CD4-positive, alpha-beta T cell (primary cell): ENCODE data around the gene TBL1X. TPM values are rescaled to one million over a fixed set of nuclear protein-coding genes. Genes with fewer than 3 reads are reported as not detected.

Source experiments
- ATAC-seq: fragments of 200-7000 bp; cut with Tn5 transposase; one replicate; pipeline ENCODE4 v1.10.0; 2022; ENCODE audit warnings: mild to moderate bottlenecking; ENCODE audit not compliant: poor library complexity
- CTCF ChIA-PET: fragments of 350-600 bp; sonication (Branson Sonifier 250); formaldehyde crosslinking; loops from one replicate; lab custom pipeline; 2021; ENCODE audit warnings: antibody characterized with exemption, inconsistent platforms; lab: Charles Lee
- POLR2A ChIA-PET: fragments of 350-600 bp; sonication (Branson Sonifier 250); formaldehyde crosslinking; loops from one replicate; lab custom pipeline; 2021; ENCODE audit warnings: antibody characterized with exemption, inconsistent platforms; lab: Charles Lee
- DNase-seq, 14 experiments: peaks; one replicate each; pipeline ENCODE4 v3.0.0-alpha.2; 2013 to 2020; ENCODE audit warnings: mixed read lengths in 2 of 14
- H3K27ac ChIP-seq, 2 donors: one replicate each; pipeline versions ENCODE4 v1.5.1 to v1.7.0; 2013; ENCODE audit warnings: low read length in 2 of 2, low read depth in 1 of 2, mild to moderate bottlenecking in 1 of 2
- H3K27me3 ChIP-seq, 2 experiments: 1 replicate in 1 of 2; 2 replicates in 1 of 2; pipeline versions ENCODE4 v1.6.1 to v1.7.0; 2013; ENCODE audit warnings: low read length in 2 of 2, control low read depth in 1 of 2, mild to moderate bottlenecking in 1 of 2, moderate library complexity in 1 of 2; ENCODE audit not compliant: insufficient read depth in 2 of 2, control insufficient read depth in 1 of 2
- H3K36me3 ChIP-seq: one replicate; pipeline ENCODE4 v1.6.1; 2013; ENCODE audit warnings: low read length, control low read depth; ENCODE audit not compliant: insufficient read depth
- H3K4me1 ChIP-seq: one replicate; pipeline ENCODE4 v1.6.1; 2013; ENCODE audit warnings: low read length, control low read depth; ENCODE audit not compliant: insufficient read depth
- H3K4me3 ChIP-seq: one replicate; pipeline ENCODE4 v1.5.1; 2013; ENCODE audit warnings: mild to moderate bottlenecking, low read length, moderate library complexity
- H3K9me3 ChIP-seq, 2 experiments: 1 replicate in 1 of 2; 2 replicates in 1 of 2; pipeline versions ENCODE4 v1.6.1 to v1.7.0; 2013; ENCODE audit warnings: low read length in 2 of 2, mild to moderate bottlenecking in 2 of 2, control low read depth in 1 of 2, moderate library complexity in 1 of 2; ENCODE audit not compliant: control insufficient read depth in 1 of 2, insufficient read depth in 1 of 2
- H3K27ac Mint-ChIP-seq: one replicate; pipeline ENCODE4 v1.8.0; 2020; ENCODE audit warnings: mixed read lengths
- H3K27me3 Mint-ChIP-seq: one replicate; pipeline ENCODE4 v1.8.0; 2021; ENCODE audit warnings: mixed read lengths
- H3K36me3 Mint-ChIP-seq: one replicate; pipeline ENCODE4 v1.8.0; 2021; ENCODE audit warnings: low read depth, mixed read lengths
- H3K4me1 Mint-ChIP-seq: one replicate; pipeline ENCODE4 v1.8.0; 2021; ENCODE audit warnings: low read depth, mixed read lengths
- H3K4me3 Mint-ChIP-seq: one replicate; pipeline ENCODE4 v1.8.0; 2020; ENCODE audit warnings: mild to moderate bottlenecking, mixed read lengths
- H3K9me3 Mint-ChIP-seq: one replicate; pipeline ENCODE4 v1.8.0; 2020; ENCODE audit warnings: mixed read lengths
- intact Hi-C, 2 experiments: fragments of 100-400 bp; cut with DNase I in 1 of 2; cut with micrococcal nuclease in 1 of 2; formaldehyde crosslinking; loops; one replicate each; pipeline versions ENCODE4 v1.15.1 to v1.9.0; 2023 to 2025; cut with DNase I, micrococcal nuclease
- total RNA-seq, 174 experiments: library from RNA in 2 of 174; stranded (reverse) in 2 of 174; gene quantifications; one replicate each; pipeline ENCODE4 v1.2.3 and lab custom pipeline; 2021 to 2026
- TF ChIP-seq, protein P1 (sequence below): fragments of 200-600 bp; IDR thresholded peaks from one replicate; pipeline ENCODE4 v1.8.0; 2022; ENCODE audit warnings: antibody characterized with exemption, mild to moderate bottlenecking

TBL1X gene
- total RNA-seq, 2 experiments from 2014 or later = 17.4 to 19.2 TPM

GRCh38 chrX:9710332-9710731 lies 245.5 kb downstream of the TBL1X start:
- POLR2A ChIA-PET = interaction anchor here (0.6 kb wide), 1 partner anchor 213 kb away, joined by 4 read pairs; no protein-coding TSS in a partner anchor
- Histone ChIP-seq H3K4me1 (peaks cover 6% of the 10 kb centered on the region), H3K4me3 (no peak overlapping the region), H3K36me3 (peaks cover 46% of the 10 kb centered on the region), H3K27ac (no peak overlapping the region), H3K9me3 (no peaks in the 10 kb centered on the region), H3K27me3 (no peaks in the 10 kb centered on the region)
- intact Hi-C loops = no loop called here
- TF ChIP-seq, protein P1, sequence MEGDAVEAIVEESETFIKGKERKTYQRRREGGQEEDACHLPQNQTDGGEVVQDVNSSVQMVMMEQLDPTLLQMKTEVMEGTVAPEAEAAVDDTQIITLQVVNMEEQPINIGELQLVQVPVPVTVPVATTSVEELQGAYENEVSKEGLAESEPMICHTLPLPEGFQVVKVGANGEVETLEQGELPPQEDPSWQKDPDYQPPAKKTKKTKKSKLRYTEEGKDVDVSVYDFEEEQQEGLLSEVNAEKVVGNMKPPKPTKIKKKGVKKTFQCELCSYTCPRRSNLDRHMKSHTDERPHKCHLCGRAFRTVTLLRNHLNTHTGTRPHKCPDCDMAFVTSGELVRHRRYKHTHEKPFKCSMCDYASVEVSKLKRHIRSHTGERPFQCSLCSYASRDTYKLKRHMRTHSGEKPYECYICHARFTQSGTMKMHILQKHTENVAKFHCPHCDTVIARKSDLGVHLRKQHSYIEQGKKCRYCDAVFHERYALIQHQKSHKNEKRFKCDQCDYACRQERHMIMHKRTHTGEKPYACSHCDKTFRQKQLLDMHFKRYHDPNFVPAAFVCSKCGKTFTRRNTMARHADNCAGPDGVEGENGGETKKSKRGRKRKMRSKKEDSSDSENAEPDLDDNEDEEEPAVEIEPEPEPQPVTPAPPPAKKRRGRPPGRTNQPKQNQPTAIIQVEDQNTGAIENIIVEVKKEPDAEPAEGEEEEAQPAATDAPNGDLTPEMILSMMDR = no peak
- CTCF ChIA-PET = no interaction called here
- DNase-seq = no peak
- Mint-ChIP-seq H3K27ac (no peak overlapping the region), H3K9me3 (no peaks in the 10 kb centered on the region), H3K27me3 (no peaks in the 10 kb centered on the region), H3K4me1 (peaks cover 12% of the 10 kb centered on the region), H3K36me3 (peaks cover 66% of the 10 kb centered on the region), H3K4me3 (no peak overlapping the region)
- no peak for ATAC-seq

DNA sequence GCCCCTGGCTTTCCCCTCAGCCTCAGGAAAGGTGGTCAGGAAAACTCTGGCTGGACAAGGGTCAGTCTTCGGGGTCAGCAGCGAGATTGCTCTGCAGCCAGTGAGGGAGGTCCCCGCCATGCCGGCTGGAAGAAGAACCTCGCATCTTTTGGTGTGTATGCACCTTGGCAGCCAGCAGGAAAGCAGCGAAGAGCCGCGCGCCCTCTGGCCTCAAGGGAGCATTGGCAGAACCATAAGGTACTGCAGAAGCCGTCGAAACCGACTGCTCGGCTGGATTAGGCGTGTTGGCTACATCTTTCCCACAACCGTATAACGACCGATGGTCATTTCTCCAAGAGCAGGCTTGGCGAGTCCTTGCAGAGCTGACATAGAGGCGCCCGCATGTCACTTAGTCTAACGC lies 252.5 kb downstream of the TBL1X start:
- no peaks in the 10 kb centered on the region for H3K27me3 Mint-ChIP-seq
- DNase-seq (no peak), ATAC-seq (no peak)
- Histone ChIP-seq H3K4me1 (no peaks in the 10 kb centered on the region), H3K27ac (no peak overlapping the region), H3K27me3 (no peaks in the 10 kb centered on the region), H3K36me3 (peaks cover 37% of the 10 kb centered on the region), H3K9me3 (peaks cover under 1 to 22% of the 10 kb centered on the region in 2 experiments), H3K4me3 (no peak overlapping the region)
- H3K4me1 Mint-ChIP-seq = no peaks in the 10 kb centered on the region
- peaks cover 83% of the 10 kb centered on the region for H3K36me3 Mint-ChIP-seq
- no peak overlapping the region for H3K4me3 Mint-ChIP-seq
- TF ChIP-seq, protein P1 = no peak
- peaks cover 4% of the 10 kb centered on the region for H3K9me3 Mint-ChIP-seq
- CTCF ChIA-PET = no interaction called here
- intact Hi-C loops = no loop called here
- POLR2A ChIA-PET = no interaction called here
- no peak overlapping the region for H3K27ac Mint-ChIP-seq

DNA sequence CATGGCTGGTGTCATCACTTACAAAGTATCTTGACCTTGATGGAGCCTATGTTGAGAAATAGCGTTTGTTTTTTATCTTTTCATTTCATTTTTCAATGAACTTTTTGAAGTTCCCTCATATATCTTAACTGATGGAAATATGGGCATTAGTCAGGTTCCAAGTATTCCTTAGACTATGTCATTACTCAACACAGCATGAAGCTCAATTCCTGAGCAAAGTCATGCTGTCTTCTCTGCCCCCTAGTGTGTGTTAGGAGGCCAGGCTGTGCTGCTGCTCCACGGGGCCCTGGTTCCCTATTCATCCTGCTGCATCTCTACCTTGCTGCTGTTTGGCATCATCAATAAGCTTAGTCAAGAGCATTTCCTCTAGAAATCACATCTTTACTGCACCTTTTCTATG lies 259.9 kb downstream of the TBL1X start:
- POLR2A ChIA-PET = no interaction called here
- peaks cover 23 to 26% of the 10 kb centered on the region in 2 experiments for H3K9me3 ChIP-seq
- no peaks in the 10 kb centered on the region for H3K4me1 ChIP-seq
- no peak overlapping the region for H3K27ac Mint-ChIP-seq
- H3K27ac ChIP-seq = no peak overlapping the region
- no peak overlapping the region for H3K4me3 ChIP-seq
- H3K36me3 Mint-ChIP-seq = peaks cover 32% of the 10 kb centered on the region
- TF ChIP-seq, protein P1 = no peak
- no peaks in the 10 kb centered on the region for H3K36me3 ChIP-seq
- CTCF ChIA-PET = no interaction called here
- H3K27me3 Mint-ChIP-seq = no peaks in the 10 kb centered on the region
- intact Hi-C loops = no loop called here
- peaks cover 5% of the 10 kb centered on the region for H3K9me3 Mint-ChIP-seq
- no peaks in the 10 kb centered on the region for H3K4me1 Mint-ChIP-seq
- ATAC-seq (no peak), DNase-seq (no peak)
- no peaks in the 10 kb centered on the region for H3K27me3 ChIP-seq
- H3K4me3 Mint-ChIP-seq = no peak overlapping the region
